Measurements from ENCODE around the gene SLC17A7.

SLC17A7 gene

GRCh38 chr19:49453013-49453756, 11.9 kb upstream of the SLC17A7 start, which contains the start of gene ALDH16A1 (continued):
- TF ChIP-seq, protein P1, sequence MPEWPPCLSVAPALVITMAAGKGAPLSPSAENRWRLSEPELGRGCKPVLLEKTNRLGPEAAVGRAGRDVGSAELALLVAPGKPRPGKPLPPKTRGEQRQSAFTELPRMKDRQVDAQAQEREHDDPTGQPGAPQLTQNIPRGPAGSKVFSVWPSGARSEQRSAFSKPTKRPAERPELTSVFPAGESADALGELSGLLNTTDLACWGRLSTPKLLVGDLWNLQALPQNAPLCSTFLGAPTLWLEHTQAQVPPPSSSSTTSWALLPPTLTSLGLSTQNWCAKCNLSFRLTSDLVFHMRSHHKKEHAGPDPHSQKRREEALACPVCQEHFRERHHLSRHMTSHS (tag by site-specific recombination; IDR thresholded peaks at IDR 0.05): no peak
- no peak for TF ChIP-seq ZNF121 (tag by site-specific recombination; IDR thresholded peaks at IDR 0.05)
- no peak for TF ChIP-seq ZNF768 (tag by site-specific recombination; IDR thresholded peaks at IDR 0.05)
- no peak for TF ChIP-seq ZNF23 (tag by site-specific recombination; IDR thresholded peaks at IDR 0.05; ENCODE audit: borderline replicate concordance)
- no peak for TF ChIP-seq ZNF2 (tag by site-specific recombination; IDR thresholded peaks at IDR 0.05)
- no peak for TF ChIP-seq ZFP3 (tag by site-specific recombination; IDR thresholded peaks at IDR 0.05; ENCODE audit: low read depth)
- no peak for TF ChIP-seq OSR2 (tag by site-specific recombination; IDR thresholded peaks at IDR 0.05)
- TF ChIP-seq ZNF791 (tag by site-specific recombination; IDR thresholded peaks at IDR 0.05): no peak
- TF ChIP-seq ZNF148 (tag by site-specific recombination; IDR thresholded peaks at IDR 0.05; ENCODE audit: borderline replicate concordance): no peak
- TF ChIP-seq ZNF677 (tag by site-specific recombination; IDR thresholded peaks at IDR 0.05): no peak
- TF ChIP-seq, protein P2, sequence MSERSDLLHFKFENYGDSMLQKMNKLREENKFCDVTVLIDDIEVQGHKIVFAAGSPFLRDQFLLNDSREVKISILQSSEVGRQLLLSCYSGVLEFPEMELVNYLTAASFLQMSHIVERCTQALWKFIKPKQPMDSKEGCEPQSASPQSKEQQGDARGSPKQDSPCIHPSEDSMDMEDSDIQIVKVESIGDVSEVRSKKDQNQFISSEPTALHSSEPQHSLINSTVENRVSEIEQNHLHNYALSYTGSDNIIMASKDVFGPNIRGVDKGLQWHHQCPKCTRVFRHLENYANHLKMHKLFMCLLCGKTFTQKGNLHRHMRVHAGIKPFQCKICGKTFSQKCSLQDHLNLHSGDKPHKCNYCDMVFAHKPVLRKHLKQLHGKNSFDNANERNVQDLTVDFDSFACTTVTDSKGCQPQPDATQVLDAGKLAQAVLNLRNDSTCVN (tag by site-specific recombination; optimal IDR thresholded peaks at IDR 0.05): peak; percentile 31
- TF ChIP-seq ZFP69B (tag by site-specific recombination; IDR thresholded peaks at IDR 0.05): peak; percentile 97
- TF ChIP-seq, protein P3, sequence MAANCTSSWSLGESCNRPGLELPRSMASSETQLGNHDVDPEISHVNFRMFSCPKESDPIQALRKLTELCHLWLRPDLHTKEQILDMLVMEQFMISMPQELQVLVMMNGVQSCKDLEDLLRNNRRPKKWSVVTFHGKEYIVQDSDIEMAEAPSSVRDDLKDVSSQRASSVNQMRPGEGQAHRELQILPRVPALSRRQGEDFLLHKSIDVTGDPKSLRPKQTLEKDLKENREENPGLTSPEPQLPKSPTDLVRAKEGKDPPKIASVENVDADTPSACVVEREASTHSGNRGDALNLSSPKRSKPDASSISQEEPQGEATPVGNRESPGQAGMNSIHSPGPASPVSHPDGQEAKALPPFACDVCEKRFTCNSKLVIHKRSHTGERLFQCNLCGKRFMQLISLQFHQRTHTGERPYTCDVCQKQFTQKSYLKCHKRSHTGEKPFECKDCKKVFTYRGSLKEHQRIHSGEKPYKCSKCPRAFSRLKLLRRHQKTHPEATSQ (tag by site-specific recombination; IDR thresholded peaks at IDR 0.05): no peak
- TF ChIP-seq, protein P4, sequence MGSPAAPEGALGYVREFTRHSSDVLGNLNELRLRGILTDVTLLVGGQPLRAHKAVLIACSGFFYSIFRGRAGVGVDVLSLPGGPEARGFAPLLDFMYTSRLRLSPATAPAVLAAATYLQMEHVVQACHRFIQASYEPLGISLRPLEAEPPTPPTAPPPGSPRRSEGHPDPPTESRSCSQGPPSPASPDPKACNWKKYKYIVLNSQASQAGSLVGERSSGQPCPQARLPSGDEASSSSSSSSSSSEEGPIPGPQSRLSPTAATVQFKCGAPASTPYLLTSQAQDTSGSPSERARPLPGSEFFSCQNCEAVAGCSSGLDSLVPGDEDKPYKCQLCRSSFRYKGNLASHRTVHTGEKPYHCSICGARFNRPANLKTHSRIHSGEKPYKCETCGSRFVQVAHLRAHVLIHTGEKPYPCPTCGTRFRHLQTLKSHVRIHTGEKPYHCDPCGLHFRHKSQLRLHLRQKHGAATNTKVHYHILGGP (tag by site-specific recombination; IDR thresholded peaks at IDR 0.05): no peak
- TF ChIP-seq YY1 (tag by site-specific recombination; IDR thresholded peaks at IDR 0.05): no peak
- TF ChIP-seq ZBTB8A (tag by site-specific recombination; IDR thresholded peaks at IDR 0.05): no peak; the same call in 1 of the 2 replicates
- peak; percentile 83 for TF ChIP-seq ZEB2 (tag by site-specific recombination; IDR thresholded peaks at IDR 0.05)
- TF ChIP-seq, protein P5, sequence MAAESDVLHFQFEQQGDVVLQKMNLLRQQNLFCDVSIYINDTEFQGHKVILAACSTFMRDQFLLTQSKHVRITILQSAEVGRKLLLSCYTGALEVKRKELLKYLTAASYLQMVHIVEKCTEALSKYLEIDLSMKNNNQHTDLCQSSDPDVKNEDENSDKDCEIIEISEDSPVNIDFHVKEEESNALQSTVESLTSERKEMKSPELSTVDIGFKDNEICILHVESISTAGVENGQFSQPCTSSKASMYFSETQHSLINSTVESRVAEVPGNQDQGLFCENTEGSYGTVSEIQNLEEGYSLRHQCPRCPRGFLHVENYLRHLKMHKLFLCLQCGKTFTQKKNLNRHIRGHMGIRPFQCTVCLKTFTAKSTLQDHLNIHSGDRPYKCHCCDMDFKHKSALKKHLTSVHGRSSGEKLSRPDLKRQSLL (tag by site-specific recombination; IDR thresholded peaks at IDR 0.05): no peak
- no peak for TF ChIP-seq ZFP37 (tag by site-specific recombination; IDR thresholded peaks at IDR 0.05)
- TF ChIP-seq ZNF175 (tag by site-specific recombination; IDR thresholded peaks at IDR 0.05): no peak
- no peak for TF ChIP-seq ZNF302 (tag by site-specific recombination; IDR thresholded peaks at IDR 0.05; ENCODE audit: low read depth)
- no peak for TF ChIP-seq SCRT2 (tag by site-specific recombination; IDR thresholded peaks at IDR 0.05)
- peak; percentile 94 for TF ChIP-seq KLF9 (tag by site-specific recombination; IDR thresholded peaks at IDR 0.05; ENCODE audit: low read depth)
- TF ChIP-seq, protein P6, sequence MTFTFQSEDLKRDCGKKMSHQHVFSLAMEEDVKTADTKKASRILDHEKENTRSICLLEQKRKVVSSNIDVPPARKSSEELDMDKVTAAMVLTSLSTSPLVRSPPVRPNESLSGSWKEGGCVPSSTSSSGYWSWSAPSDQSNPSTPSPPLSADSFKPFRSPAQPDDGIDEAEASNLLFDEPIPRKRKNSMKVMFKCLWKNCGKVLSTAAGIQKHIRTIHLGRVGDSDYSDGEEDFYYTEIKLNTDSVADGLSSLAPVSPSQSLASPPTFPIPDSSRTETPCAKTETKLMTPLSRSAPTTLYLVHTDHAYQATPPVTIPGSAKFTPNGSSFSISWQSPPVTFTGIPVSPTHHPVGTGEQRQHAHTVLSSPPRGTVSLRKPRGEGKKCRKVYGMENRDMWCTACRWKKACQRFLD (tag by site-specific recombination; IDR thresholded peaks at IDR 0.05): no peak
- TF ChIP-seq ZNF624 (tag by site-specific recombination; IDR thresholded peaks at IDR 0.05): no peak
- peak; percentile 48; the same call in 1 of the 2 replicates for TF ChIP-seq ZBTB20 (tag by site-specific recombination; IDR thresholded peaks at IDR 0.05)
- peak; percentile 7; the same call in 1 of the 2 replicates for TF ChIP-seq PATZ1 (tag by site-specific recombination; IDR thresholded peaks at IDR 0.05)
- no peak for TF ChIP-seq ZNF530 (tag by site-specific recombination; IDR thresholded peaks at IDR 0.05; ENCODE audit: low read depth)

Data from HEK293 (cell line).